ENCODE data around the gene PLB1. TPM values are rescaled to one million over a fixed set of nuclear protein-coding genes. Genes with fewer than 3 reads are reported as not detected.

PLB1 gene
- polyA plus RNA-seq, 2 of the 4 experiments (the other 2 are of a cell fraction) = 0.26 to 1.4 TPM

- H3K4me3 ChIP-seq = no peak overlapping the region
- no peak overlapping the region for H3K4me2 ChIP-seq
- 80% methylated on average over 8 of the region's 8 CpGs for WGBS (ENCODE audit: missing lambda C conversion rate)
- ATAC-seq = no peak
- no peak for FAIRE-seq
- no peaks in the 10 kb centered on the region for H3K4me1 ChIP-seq
- H3K9me3 ChIP-seq = no peaks in the 10 kb centered on the region
- TF ChIP-seq HOXB13 (CRISPR knock-in tag; IDR thresholded peaks at IDR 0.05; ENCODE audit: low read depth) (no peak), USF2 (IDR thresholded peaks at IDR 0.05) (no peak), ZC3H11A (IDR thresholded peaks at IDR 0.05) (no peak), ZNF302 (CRISPR knock-in tag; IDR thresholded peaks at IDR 0.05) (no peak), NFE2L2 (conservative IDR thresholded peaks at IDR 0.05; ENCODE audit: low read length) (no peak), JUN (IDR thresholded peaks at IDR 0.05) (no peak), RARB (CRISPR knock-in tag; IDR thresholded peaks at IDR 0.05) (no peak), POLR2A (IDR thresholded peaks at IDR 0.05; ENCODE audit: low read length) (no peak), HDAC2 (IDR thresholded peaks at IDR 0.05) (no peak), JUNB (IDR thresholded peaks at IDR 0.05) (no peak), FOXS1 (CRISPR knock-in tag; IDR thresholded peaks at IDR 0.05) (no peak), ELK1 (IDR thresholded peaks at IDR 0.05; ENCODE audit: low read depth, low read length) (no peak), NR3C1 (IDR thresholded peaks at IDR 0.05) (no peak), MAFK (IDR thresholded peaks at IDR 0.05; ENCODE audit: partially characterized antibody) (no peak), CTCF (IDR thresholded peaks at IDR 0.05) (no peak), RAD21 (conservative IDR thresholded peaks at IDR 0.05 in 1 of 2, IDR thresholded peaks at IDR 0.05 in 1 of 2) (no peak), HES2 (IDR thresholded peaks at IDR 0.05) (no peak), POLR2AphosphoS2 (conservative IDR thresholded peaks at IDR 0.05; ENCODE audit: low read length) (no peak), GATA3 (IDR thresholded peaks at IDR 0.05; ENCODE audit: borderline replicate concordance) (no peak)
- POLR2A ChIA-PET = no interaction called here
- no peak for DNase-seq (ENCODE audit: low read depth in 1 of 2, low spot score in 1 of 2)
- CTCF ChIA-PET = interaction anchor here (1.3 kb wide), 1 partner anchor 19 kb away, joined by 4 read pairs; no protein-coding TSS in a partner anchor
- no peak overlapping the region for H3K27ac ChIP-seq
These were observed 48.6 kb downstream of the PLB1 start for GRCh38 chr2:28544405-28544921.

- no peak for TF ChIP-seq RNF2 (IDR thresholded peaks at IDR 0.05; ENCODE audit: borderline replicate concordance, low read depth)
- no peak for TF ChIP-seq HDAC2 (IDR thresholded peaks at IDR 0.05)
- TF ChIP-seq USF2 (IDR thresholded peaks at IDR 0.05) = no peak
- no peak for TF ChIP-seq ZC3H11A (IDR thresholded peaks at IDR 0.05)
- TF ChIP-seq BCL3 (IDR thresholded peaks at IDR 0.05) = no peak
- TF ChIP-seq CHD4 (IDR thresholded peaks at IDR 0.05; ENCODE audit: borderline replicate concordance) = no peak
- no peak for TF ChIP-seq BHLHE40 (IDR thresholded peaks at IDR 0.05; ENCODE audit: low read depth, low read length)
- TF ChIP-seq POLR2AphosphoS2 (conservative IDR thresholded peaks at IDR 0.05; ENCODE audit: low read length) = no peak
- no peak for TF ChIP-seq TFCP2L1 (CRISPR knock-in tag; IDR thresholded peaks at IDR 0.05)
- TF ChIP-seq SMC3 (IDR thresholded peaks at IDR 0.05) = no peak
- no peak for TF ChIP-seq TP53 (CRISPR knock-in tag; IDR thresholded peaks at IDR 0.05)
- TF ChIP-seq MAFK (IDR thresholded peaks at IDR 0.05; ENCODE audit: partially characterized antibody) = no peak
- TF ChIP-seq RARB (CRISPR knock-in tag; IDR thresholded peaks at IDR 0.05) = no peak
- TF ChIP-seq RAD21 (conservative IDR thresholded peaks at IDR 0.05 in 1 of 2, IDR thresholded peaks at IDR 0.05 in 1 of 2) = no peak
- POLR2A ChIA-PET = no interaction called here
- no peak overlapping the region for H3K27ac ChIP-seq
- ATAC-seq (no peak; a peak in 1 of 6 replicates), DNase-seq (ENCODE audit: low read depth in 1 of 2, low spot score in 1 of 2) (no peak), FAIRE-seq (no peak)
- H3K4me3 ChIP-seq = no peak overlapping the region
- H3K4me2 ChIP-seq = no peak overlapping the region
- no peaks in the 10 kb centered on the region for H3K9me3 ChIP-seq
- CTCF ChIA-PET = interaction anchor here (1.3 to 1.4 kb wide), 2 partner anchors 20 to 22 kb away, joined by 4 read pairs; no protein-coding TSS in a partner anchor
- 71% methylated on average over 18 of the region's 18 CpGs for WGBS (ENCODE audit: missing lambda C conversion rate)
- H3K4me1 ChIP-seq = no peaks in the 10 kb centered on the region
These were observed 49.2 kb downstream of the PLB1 start for GRCh38 chr2:28544922-28545589.

All from A549 (cell line).